GDM1 (cell line): ENCODE measurements around the gene GPR162.
"Not testable (repeated sequence)": the region's sequence is repeated elsewhere in the genome, so short reads cannot be mapped to it uniquely, and the experiment has no call there.

Experiments
- DNase-seq: peaks from one replicate; lab custom pipeline; 2025; lab: John Stamatoyannopoulos, UW

The GPR162 gene

DNA sequence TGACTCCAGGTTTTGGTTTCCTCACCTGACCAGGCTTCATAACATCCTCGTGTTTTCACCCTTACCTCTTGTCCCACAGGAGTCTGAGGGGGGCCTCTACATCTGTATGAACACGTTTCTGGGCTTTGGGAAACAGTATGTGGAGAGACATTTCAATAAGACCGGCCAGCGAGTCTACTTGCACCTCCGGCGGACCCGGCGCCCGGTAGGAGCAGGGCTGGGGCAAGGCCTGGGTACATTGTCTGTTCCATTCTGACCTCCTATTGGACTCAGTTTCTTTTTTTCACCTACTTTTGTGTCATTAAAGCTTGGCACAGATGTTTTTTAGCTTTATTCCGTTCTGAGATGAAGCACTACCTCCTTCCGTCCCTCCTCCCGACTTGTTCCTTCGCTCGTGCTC, 33.7 kb downstream of the GPR162 start:
- no peak for DNase-seq

DNA sequence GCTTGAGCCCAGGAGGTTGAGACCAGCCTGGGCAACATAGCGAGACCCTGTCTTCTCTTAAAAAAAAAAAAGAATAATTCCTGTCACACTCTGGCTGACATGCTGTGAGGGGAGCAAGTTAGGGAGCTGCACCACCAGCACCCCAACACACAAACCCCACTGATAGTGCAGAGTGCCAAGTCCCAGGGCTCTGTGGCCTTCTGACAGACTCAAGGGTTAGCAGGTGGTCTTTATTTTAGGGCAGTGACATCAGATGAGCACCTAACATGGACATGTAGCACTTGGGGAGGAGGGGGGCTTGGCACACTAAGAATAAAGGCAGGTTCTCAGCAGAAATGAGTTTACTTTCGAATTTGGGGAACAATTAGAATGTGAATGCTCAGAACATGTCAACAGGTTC, 37.2 kb downstream of the GPR162 start:
- no peak for DNase-seq

DNA sequence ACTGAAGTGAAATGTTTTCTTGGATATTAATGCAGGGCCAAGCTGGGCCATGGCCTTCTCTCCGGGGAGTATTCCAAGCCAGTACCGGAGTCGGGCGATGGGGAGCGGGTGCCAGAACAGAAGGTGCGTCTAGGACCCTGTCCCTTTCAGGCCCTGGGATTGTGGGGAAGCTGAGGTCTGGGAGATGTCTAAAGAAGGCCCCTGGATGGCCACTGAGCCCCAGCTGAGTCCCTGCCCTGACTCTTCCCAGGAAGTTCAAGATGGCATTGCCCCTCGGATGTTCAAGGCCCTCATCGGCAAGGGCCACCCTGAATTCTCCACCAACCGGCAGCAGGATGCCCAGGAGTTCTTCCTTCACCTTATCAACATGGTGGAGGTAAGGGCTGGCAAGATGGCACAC, 38.5 kb downstream of the GPR162 start:
- no peak for DNase-seq

DNA sequence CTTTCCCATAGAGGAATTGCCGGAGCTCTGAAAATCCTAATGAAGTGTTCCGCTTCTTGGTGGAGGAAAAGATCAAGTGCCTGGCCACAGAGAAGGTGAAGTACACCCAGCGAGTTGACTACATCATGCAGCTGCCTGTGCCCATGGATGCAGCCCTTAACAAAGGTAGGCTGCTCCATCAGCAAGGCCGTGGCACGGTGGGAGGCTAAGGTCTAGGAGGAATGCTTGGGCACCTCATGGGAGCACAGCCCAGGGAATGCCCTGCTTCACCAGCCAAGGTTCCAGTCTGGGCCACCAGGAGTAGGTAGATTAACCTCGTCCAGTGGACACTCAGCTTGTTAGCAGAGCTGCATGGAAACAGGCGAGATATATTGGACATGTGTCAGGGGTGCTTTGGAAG, 39.3 kb downstream of the GPR162 start:
- DNase-seq = no peak

DNA sequence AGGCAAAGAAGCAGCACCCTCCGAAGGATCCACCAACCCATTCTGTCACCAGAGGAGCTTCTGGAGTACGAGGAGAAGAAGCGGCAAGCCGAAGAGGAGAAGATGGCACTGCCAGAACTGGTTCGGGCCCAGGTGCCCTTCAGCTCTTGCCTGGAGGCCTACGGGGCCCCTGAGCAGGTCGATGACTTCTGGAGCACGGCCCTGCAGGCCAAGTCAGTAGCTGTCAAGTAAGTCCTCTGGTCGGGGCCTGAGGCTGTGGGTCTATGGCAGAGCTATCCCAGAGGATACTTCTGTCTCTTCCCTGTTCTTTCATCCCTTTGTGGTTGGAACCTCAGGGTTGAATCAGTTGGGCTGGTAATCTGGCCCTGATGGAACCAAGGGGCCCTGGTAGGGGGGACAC, 39.8 kb downstream of the GPR162 start:
- DNase-seq = no peak

DNA sequence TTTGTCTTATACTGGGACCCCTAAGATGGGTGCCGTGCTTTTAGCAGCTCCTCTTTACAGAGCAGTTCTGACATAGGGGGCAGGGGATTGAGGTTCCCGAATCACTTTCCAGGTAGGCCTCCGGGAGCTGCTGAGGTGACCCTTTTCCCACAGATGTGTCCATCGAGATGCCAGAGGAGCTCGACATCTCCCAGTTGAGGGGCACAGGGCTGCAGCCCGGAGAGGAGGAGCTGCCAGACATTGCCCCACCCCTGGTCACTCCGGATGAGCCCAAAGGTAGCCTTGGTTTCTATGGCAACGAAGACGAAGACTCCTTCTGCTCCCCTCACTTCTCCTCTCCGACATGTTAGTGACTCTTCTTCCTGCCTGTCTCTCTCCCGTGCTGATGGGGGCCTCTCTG, 41.4 kb downstream of the GPR162 start:
- DNase-seq = no peak

DNA sequence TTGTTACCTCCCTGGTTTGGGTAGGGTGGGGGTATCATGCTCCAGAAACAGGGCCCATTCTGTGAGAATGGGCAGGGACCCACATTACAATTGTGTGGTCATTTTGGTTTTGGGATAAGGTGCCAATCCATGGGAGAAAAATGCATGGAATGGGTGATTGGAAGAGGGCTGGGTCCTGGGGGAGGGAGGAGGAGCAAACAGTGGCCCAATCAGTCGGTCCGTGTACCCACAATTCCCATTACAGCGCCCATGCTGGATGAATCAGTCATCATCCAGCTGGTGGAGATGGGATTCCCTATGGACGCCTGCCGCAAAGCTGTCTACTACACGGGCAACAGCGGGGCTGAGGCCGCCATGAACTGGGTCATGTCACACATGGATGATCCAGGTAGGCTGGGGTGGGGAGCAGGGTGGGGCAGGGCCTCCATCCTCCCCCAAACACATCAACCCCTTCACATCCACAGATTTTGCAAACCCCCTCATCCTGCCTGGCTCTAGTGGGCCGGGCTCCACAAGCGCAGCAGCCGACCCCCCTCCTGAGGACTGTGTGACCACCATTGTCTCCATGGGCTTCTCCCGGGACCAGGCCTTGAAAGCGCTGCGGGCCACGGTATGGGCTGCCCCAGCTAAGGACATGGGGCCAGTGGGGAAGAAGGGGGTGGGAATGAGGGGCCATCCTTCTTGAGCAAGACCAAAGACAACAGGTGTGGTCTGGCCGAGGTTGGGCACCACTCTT, 42.1 kb downstream of the GPR162 start:
- DNase-seq = no peak

DNA sequence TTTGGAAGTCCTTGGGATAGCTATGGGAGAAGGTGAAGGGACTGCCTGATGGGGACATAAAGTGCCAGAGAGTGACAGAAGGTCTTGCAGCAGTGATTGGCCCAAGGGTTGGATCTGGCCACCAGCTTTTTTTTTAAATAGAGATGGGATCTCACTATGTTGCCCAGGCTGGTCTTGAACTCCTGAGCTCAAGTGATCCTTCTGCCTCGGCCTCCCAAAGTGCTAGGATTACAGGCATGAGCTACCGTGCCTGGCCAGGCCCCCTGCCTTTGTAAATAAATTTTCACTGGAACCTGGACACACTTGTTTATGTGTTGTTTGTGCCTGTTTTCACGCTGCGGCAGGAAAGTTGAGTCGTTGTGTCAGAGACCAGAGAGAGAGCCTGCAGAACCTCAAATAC, 43.7 kb downstream of the GPR162 start:
- DNase-seq = not testable (repeated sequence)

DNA sequence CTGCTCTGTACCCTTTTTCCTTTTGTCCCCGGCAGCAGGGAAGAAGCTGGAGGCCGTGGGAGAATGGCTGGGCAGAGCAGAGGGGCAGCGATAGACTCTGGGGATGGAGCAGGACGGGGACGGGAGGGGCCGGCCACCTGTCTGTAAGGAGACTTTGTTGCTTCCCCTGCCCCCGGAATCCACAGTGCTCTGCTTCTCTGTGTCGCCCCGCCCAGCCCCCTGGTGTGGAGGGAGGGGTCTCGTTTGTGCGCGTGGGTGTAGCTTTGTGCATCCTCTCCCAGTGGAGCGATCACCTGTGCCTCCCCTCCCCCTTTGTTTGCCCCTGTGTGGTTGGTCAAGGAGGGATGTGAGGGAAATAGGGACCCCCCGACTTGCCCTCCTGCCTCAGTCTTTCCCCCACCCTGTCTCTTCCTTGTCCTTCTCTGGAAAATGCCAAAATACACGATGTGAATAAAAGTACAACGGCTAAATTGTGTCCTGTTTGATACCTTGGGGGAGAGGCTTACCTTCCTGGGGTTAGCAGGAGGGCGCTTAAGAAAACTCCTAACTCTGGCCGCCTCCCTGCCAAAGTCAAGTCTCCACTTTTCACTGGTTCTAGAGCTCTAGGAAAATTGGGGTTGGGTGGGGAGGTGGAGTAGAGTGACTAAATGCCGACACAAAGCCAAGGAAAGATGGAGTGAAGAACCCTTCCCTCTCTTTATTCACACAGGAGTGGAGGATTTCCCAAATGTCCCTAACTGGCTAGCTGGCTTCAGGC, 44.7 kb downstream of the GPR162 start:
- DNase-seq = no peak

DNA sequence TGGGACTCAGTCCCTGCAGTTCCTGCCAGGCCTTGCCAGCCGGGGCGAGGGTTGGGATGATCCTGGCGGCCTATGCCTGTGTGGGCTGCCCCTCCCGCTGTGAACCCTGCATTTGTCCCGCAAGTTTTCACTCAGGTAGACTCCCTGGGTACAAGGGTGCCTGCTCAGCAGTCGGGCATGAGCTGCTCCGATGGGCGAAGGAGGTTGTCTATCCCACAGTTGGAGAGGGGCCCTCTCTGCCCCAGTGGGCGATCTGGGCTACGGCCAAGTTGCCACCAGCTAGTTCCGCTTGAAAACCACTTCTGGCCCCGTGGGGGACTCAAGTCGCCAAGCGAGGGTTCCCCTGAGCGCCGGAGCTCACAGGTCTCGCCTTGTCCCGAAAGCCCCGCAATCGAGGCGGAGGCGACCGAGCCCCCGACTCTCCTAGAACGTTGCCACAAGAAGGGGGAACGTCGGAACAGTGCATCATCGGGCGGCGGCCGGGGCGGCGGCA, 45.3 kb downstream of the GPR162 start:
- no peak for DNase-seq

DNA sequence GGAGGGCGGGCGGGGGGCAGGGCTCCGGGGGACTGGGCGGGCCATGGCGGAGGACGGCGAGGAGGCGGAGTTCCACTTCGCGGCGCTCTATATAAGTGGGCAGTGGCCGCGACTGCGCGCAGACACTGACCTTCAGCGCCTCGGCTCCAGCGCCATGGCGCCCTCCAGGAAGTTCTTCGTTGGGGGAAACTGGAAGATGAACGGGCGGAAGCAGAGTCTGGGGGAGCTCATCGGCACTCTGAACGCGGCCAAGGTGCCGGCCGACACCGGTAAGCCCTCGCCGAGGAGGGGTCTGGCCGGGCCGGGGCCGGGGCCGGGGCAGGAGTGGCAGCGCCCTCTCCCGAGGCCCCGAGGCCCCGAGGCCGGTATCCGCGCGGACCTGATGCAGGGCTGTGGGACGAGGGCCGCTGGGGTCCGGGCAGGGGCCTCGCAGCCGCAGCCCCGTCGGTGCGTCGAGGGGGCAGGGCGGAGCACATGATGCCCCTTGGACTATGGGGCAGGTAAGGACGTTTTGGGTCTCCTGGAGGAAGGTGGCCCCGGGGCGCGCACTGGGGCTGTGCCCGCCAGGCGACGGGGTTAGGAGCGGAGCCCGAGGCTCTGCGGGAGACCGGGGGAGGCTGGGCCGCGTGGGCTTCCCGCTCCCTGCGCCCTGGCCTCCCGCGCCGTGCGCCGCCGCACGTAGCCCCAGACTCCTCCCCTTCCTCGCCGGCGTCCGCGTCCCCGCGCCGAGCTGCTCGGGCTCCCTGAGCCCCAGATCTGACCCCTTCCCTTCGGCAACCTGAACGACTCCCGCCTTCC, 46.0 kb downstream of the GPR162 start, which contains the start of gene TPI1:
Gene TPI1 (plus strand): TSS at position 119 of the 798 bp plus-strand sequence. CDS start 36 bp downstream, at position 155.
- peak; percentile 67 for DNase-seq

DNA sequence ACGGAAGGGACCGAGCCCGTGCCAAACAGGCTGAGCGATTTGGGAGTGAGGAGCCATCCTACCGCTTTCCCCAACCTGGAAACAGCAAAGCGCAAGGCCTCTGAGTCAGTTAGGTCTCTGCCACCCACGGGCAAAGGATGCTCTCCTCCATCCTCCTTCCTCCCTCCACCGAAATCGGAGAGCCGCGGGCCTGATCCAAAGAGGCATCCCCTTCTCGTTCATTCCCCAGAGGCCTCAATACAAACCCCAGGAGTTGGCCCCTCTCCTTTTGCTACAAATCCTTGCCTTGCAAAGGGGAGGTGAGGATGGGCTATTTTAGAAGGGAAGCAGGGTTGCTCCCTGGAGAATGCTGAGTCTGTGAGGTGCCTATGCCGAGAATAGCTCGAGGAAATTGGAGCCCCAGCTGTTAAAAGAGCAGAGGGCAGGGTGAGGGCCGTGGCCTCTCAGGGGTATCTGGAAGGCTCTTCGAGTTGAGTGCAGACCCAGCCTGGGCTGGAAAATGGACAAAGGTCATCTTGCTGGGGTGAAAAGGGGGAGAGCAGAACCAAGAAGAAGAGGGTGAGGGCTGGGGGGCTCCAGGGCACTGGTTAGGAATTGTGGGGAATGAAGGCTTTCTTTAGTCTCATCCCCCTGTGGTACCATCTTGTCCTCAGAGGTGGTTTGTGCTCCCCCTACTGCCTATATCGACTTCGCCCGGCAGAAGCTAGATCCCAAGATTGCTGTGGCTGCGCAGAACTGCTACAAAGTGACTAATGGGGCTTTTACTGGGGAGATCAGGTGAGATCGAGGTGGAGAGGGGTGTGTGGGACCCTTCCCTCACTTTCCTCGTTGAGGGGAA, 46.8 kb downstream of the GPR162 start:
- DNase-seq = no peak

DNA sequence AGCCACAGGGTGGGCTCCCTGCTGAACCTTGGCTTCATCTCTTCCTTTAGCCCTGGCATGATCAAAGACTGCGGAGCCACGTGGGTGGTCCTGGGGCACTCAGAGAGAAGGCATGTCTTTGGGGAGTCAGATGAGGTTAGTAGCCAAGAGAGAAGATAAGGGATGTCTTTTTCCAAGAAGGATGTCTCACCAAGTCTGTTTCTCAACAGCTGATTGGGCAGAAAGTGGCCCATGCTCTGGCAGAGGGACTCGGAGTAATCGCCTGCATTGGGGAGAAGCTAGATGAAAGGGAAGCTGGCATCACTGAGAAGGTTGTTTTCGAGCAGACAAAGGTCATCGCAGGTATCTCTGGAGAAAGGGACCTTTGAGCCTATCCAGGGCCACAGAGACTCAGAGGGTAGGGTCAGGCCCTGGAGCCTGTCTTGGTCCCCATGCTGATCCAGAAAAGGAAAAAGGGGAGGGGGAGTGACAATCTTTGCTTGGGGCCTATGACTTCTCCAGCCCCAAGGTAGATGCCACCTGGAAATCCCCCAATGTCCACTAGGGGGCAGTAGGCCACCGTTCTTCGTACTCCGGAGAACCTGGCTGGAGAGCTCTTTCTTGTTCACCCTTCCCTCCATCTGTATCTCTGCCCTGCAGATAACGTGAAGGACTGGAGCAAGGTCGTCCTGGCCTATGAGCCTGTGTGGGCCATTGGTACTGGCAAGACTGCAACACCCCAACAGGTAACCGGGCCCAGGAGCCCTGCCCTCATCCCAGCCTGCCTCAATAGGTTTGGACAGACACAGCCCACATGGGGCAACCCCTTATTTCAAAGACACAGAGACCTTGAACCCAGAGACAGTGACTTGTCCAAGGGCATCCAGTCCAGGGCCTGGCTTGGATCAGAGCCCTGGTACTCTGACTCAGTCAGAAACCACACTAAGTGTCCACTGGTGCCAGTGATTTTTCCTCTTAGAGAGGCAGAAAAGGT, 47.7 kb downstream of the GPR162 start:
- peak; percentile 58 for DNase-seq

DNA sequence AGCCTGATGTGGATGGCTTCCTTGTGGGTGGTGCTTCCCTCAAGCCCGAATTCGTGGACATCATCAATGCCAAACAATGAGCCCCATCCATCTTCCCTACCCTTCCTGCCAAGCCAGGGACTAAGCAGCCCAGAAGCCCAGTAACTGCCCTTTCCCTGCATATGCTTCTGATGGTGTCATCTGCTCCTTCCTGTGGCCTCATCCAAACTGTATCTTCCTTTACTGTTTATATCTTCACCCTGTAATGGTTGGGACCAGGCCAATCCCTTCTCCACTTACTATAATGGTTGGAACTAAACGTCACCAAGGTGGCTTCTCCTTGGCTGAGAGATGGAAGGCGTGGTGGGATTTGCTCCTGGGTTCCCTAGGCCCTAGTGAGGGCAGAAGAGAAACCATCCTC, 48.7 kb downstream of the GPR162 start:
- DNase-seq = not testable (repeated sequence)

DNA sequence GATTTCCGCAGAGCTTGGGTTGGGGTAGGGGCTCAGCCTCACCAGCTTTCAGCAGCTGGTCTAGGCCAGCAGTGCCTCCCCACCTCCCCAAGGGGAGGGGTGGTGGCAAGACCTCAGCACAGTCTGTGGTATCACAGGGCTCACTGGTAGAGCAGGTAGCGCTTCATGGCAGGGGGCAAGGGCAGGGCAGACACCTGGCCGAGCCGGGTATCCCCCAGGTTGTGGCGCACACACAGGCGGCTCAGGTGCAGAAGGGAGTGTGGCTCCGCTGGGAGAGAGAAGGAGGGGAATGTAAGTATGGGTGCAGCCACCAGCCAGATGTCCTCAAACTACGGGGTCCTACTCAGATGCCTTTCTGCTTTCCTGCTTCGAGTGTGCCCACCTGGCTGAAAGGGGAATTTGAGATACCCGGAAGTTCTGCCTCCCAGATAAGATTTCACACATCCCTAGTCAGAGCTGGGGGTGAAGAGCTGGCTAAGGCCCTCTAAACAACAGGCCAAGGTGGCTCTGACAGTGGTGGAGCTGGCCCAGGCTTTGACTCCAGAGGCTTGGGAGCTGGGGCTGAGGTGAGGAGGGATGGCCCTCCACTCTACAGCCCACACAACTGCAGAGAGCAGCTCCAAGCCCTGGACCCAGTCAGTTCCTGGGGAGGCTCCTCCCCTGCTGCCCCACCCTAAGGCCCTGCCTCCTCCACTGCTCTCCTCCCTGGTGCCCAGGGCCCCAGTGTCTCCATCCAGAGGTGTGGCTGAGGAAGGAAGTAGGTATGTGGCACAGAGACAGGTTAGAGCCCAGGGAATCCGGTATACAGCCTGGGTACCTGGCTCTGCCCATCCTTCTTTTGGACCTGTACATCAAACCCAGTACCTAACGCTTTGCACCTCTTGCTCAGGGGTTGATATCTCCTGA, 49.7 kb downstream of the GPR162 start:
- DNase-seq = no peak

DNA sequence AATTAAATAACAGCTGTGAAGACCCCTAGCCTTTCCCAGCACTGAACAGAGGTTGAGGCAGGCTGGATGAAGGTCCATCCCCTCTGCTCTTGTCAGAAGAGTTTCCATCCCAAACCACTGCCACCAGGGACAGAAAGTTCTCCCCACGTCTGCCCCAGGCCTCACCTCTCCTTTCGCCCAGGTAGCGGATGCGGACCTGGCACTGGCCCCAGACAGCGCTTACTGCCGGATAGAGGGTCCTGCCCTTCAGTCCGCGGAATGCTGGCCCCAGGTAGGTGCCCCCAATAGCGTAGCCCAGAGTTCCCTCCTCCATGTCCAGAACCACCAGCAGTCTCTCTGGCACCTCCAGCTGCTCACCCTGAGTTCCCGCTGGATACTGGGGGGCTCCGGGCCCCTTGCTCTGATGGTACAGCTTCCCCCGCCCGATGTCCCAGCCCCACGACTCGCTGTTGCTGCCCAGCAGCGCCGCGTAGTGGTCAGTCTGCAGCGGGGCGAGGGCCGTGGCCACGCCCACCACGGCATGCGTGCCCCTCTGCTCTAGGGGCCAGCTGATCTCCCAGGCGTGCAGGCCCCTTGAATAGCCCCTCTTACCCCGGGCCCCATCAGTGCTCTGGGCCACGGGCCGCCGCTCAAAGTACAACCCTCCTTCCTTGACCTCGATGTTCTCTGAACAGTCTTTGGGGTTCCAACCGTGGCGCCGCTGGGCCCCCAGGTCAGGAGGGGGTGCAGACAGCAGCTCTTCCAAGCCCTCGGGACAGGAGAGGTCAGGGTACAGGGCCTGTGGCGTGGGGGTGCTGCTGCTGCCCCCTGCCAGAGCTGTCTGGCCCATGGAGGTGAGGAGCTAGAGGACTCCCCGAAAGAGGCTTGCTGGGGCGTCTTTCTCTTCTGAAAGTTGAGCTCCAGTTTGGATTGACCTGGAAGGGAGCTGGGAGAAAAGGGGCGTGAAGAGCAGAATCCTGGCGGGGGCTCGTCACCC, 50.7 kb downstream of the GPR162 start:
- DNase-seq = peak; percentile 65

DNA sequence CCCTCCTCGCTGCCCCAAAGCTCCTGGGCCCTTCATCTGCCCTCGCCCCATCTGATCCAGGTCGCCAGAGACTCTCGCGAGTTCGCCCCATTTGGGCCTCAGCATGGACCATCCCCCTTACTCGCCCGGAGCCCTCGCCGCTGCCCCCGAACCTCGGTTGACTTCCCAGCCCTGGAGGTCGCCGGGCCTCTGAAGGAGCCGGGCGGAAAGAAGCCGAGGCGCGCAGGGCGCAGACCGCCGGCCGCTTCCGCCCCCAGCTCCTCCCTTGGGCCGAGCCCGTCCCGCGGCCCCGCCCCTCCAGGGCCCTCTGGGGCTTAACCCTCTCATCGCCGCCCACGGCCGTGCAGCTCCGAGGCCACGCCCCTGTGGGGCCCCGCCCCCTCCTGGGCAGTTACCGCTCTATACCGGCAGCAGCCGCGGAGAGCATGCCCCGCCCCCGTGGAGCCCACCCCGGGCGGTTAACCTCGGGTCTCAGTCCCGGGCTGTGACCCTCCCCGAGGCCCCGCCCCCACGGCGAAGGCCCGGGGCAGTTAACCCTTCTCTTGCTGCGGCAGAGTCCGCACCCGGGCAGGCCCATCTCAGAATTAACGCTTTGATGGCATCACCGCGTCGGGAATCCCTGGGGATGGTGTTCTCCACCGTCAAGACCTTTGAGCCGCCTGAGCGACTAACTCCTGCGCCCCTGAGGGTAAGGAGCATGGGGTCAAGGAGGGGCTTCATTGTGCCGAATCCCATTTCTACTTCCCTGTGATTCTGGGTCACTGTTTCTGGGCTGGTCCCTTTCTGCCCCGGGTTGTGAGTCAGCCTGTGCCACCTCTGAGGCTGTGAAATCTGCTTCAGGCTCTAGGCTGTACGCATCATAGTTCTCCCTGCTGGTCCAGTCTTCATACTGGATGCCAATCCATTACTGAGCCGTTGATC, 51.7 kb downstream of the GPR162 start, which contains the start of gene SPSB2:
Gene SPSB2 (minus strand): TSS at position 210 of the 921 bp plus-strand sequence. CDS start 402 bp downstream, outside the sequence.
- peak; percentile 99 for DNase-seq
